PC-9 (cell line): ENCODE results near the gene CHST11.

Experiments
- EZH2 ChIP-seq: fragments of 200-600 bp; sonication (generic); IDR thresholded peaks from 2 replicates; pipeline ENCODE4 v1.8.0; 2017; ENCODE audit warnings: antibody characterized with exemption, low read depth
- TF ChIP-seq, protein P1 (sequence below): fragments of 200-600 bp; sonication (generic); conservative IDR thresholded peaks from 2 replicates; pipeline ENCODE4 v1.6.1; 2017; ENCODE audit warnings: mixed run types, antibody characterized with exemption, mild to moderate bottlenecking, moderate library complexity

- TF ChIP-seq, protein P1, sequence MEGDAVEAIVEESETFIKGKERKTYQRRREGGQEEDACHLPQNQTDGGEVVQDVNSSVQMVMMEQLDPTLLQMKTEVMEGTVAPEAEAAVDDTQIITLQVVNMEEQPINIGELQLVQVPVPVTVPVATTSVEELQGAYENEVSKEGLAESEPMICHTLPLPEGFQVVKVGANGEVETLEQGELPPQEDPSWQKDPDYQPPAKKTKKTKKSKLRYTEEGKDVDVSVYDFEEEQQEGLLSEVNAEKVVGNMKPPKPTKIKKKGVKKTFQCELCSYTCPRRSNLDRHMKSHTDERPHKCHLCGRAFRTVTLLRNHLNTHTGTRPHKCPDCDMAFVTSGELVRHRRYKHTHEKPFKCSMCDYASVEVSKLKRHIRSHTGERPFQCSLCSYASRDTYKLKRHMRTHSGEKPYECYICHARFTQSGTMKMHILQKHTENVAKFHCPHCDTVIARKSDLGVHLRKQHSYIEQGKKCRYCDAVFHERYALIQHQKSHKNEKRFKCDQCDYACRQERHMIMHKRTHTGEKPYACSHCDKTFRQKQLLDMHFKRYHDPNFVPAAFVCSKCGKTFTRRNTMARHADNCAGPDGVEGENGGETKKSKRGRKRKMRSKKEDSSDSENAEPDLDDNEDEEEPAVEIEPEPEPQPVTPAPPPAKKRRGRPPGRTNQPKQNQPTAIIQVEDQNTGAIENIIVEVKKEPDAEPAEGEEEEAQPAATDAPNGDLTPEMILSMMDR, result no peak
- no peak for TF ChIP-seq EZH2
These were observed 120.3 kb downstream of the CHST11 start for GRCh38 chr12:104576980-104577580.
